Endothelial cell of hepatic sinusoid (primary cell): ENCODE measurements around the gene NXN.
"Not testable (repeated sequence)": the region's sequence is repeated elsewhere in the genome, so short reads cannot be mapped to it uniquely, and the experiment has no call there.

Experiments used
- in situ Hi-C: cut with HindIII; loops from 2 replicates; pipeline ENCODE4 v1.10.0; 2017; ENCODE audit warnings: low sequenced_read_pairs

The NXN gene

DNA sequence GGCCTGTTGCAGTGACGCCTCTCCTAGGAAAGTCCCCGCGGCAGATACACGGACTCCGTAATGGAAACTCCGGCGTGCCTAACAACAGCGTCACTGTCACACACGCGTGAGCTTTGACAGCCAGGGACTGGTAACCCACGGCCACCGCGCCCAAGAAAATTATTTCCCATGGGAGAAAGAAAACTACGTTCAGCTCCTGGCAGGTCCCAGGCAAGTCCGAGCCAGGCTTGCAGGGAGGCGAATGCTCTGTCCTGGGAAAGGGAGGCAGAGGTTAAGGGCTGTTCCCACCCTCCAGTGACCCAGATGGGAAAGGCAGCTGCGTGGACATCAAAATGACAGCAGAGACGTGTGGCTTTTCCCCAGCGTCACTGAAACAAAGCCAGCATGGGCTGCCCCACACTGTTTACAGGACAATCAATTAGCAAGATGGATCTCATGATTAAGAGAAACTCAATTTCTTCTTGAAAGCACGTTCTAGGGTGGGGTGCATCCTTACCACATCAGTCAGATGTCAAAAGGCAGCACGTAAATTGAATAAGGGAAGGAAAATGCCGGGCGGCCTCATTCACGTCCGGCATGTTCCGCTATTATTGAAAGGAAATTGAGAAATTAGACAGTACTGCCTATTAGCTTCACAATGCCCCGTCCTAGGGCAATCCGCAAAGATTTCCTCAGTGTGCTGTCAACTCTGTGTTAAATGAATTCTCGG lies 82.5 kb downstream of the NXN start:
- in situ Hi-C loops: loop anchor here (5.0 kb wide), 2 partner anchors 80 to 95 kb away; partner anchors contain the start of gene NXN

DNA sequence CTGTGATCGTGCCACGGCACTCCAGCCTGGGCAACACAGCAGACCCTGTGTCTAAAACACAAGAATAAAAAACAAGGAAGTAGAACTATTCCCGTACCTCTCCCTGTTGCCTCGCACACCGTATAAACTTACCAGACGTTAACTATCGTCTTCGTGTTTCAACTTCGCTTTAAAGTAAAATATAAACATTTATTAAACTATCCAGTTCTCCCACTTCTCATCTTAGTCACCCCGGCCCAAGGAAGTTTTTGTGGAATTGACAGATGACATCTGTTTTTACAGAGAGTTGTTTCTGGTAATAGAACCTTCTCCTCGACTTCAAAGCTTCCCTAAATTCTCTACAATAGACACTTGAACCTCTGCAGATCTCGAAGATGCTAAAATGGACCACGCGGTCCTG lies 83.1 kb downstream of the NXN start:
- in situ Hi-C loops: loop anchor here (5.0 kb wide), 2 partner anchors 81 to 94 kb away; partner anchors contain the start of gene NXN

DNA sequence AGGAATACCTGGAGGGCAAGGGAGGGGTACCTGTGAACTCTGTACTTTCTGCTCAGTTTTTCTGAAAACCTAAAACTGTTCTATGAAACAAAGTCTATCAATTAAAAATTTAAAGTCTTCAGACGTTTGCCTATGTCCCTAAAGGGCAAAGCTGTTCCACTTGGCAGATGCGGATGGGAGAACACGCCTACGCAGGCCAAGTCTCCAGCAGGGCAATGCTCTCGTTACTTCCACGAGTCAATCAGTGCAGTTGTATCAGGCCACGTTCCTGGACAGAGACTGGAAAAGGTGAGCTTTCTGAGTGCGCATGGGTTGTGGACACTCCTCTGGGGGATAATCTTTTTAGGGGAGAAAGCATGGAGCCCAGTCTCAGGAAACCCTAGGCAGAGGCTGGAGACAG lies 86.6 kb downstream of the NXN start:
- in situ Hi-C loops: no loop called here

DNA sequence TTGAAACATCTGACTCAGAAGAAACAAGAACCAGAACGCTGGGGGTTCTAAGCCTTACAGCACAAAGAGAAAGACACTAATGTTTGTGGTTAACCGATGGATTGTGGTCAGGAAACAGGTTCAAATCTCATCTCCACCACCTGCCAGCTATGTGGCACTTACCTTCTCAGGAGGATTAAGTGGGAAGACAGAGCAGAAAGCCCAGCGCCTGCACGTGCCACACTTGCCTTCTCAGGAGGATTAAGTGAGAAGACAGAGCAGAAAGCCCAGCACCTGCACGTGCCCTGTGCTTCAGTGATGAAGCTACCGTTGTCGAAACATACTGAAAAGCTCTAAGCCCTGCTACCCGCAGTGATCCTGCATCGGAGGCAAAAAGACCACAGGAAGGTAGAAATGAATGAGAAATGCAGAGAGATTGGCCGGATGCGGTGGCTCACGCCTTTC lies 90.6 kb downstream of the NXN start:
- in situ Hi-C loops: no loop called here

DNA sequence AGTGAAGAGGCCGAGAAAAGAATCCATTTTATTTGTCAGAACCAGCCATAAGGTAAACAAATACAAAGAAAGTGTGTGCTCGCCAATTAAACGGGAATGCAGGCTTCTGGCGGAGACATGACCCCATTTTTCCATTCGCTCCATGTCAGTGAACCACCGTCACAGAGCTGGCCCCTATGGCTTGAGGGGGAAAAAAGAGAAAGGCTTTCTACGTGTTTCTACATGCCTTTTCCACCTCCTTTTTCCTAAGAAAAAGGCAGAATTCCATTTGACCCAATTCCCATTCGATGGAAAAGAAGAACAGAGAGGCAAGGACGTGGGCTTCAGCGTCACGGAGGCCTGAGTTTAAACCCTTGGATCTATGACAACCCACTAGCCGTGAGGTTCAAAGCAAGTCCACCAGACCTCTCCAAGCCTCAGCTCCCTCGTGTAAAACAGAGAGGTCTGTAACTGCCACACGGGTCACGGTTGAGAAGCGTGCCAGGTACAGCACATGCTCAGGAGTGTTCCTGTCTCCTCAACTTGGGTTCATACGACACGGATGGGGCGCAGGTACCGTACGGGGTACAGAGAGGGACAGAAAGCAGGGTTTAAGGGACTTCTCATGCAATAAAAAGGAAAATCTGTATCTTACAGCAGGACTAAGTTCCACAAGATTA lies 91.9 kb downstream of the NXN start:
- in situ Hi-C loops: no loop called here

DNA sequence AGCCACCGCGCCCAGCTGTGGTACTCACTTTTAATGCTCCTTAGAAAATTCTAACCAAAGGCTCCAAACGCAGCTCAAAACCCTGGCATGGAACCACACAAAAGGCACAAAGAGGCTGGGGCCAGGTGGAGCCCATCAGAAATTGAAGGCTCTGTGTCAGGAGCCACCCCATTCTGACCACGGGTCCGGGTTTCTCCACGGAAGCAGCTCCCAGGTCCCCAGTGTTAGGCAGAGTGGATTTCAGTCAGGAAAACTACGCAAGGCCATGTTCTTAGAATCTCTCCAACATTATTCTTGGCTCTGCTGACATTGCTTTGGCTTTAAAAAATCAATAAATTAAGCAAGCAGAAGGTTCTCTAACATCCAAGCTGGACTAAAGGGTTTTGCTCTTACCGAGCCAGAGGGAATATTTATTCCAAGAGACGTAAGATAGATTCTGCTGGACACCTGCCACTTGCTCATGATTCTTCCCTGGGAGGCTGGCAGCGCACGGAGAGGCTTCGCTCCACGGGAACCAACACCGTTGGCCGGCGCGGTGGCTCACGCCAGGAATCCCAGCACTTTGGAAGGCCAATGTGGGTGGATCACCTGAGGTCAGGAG lies 93.5 kb downstream of the NXN start:
- in situ Hi-C loops: no loop called here

DNA sequence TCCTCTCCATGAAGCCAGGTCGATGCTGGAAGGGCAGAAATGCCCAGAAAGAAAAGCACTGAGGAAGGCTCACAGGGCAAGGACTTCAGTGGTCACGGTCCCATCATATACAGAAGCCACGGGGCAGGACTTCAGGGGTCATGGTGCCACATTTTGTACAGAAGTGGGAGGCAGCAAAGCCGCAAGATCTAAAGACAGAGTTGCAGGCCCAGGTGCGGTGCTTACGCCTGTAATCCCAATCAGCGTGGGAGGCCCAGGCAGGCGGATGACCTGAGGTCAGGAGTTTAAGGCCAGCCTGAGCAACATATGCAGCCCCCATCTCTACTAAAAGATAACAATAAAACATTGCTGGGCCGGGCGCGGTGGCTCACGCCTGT lies 96.0 kb downstream of the NXN start:
- in situ Hi-C loops: no loop called here

DNA sequence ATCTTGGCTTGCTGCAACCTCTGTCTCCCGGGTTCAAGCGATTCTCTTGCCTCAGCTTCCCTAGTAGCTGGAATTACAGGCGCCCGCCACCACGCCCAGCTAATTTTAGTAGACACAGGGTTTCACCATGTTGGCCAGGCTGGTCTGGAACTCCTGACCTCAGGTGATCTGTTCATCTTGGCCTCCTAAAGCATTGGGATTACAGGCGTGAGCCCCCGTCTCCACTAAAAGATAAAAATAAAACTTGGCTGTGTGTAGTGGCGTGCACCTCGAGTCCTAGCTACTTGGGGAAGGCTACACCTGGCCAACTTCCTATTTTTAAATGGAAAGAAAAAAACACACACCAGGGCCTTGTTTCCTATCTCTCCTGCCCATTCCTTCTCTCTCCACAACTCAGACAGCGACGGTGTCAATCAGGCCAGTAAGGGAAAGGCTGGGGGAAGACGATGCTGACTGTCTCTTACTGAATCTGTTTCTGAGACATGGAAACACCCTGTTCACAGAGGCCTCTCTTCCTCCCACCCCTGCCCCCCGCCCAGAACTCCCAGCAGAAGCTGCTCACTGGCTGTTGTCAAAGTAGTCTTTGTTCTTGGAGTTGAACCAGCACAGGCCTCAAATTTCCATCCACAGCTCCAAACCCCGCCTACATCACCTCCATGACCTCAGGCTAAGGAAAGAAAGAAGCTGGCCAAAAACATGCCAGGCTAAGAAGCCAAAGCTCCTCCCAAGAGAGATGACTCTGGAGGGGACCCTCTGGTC lies 96.6 kb downstream of the NXN start:
- in situ Hi-C loops: no loop called here

DNA sequence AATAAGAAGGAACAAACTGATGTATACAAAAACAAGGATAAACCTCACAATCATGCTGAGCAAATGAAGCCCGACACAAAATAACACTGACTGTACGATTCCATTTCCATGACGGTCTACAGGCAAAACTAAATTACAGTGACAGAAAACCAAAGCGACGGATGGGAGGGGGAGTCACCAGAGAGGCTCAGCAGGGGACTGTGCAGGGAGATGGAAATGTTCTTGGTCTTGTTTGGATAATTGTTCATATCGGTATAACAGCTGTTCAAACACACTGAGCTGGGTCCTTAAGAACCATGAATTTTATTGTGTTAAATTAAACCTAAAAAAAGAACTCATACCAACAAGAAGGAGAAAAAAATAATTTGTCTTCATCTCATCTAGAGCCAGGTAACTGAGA lies 97.8 kb downstream of the NXN start:
- in situ Hi-C loops: no loop called here

DNA sequence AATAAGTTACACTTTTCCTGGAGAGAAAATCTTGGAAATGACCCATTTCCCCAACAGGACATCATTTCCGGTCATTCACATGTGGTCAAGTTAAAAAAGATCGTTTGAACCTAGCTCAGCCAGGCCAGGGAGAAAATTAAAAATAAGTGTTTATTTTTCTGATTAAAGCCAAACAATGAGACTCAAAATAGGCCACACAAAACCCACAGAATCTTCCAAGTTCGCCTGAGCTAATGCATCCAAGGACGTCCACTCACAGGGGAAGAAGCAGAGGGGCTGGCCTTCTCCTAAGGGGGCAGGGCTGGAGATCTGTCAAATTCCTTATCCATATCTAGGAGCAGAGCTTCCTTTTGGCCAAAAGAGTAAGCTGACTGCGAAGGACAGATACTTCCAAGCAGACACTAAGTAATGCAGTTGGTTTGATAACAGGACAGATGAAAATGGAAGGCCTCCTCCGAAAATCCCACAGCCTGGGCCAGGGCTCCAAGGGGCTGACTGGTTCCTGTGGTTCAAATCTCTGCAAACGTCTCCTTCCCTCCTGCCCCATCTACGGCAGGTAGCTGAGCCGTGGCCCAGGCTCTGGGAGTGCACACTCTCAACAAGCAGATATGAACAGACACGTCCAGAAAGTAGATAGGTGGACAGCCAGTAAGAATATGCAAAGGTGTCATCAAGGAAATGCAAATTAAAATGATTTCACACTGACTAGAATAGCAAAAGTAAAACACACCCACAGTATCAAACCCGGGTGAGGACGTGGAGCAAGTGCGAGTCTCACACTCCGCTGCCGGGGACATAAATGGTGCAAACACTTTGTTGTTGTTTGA lies 98.9 kb downstream of the NXN start:
- in situ Hi-C loops: no loop called here

DNA sequence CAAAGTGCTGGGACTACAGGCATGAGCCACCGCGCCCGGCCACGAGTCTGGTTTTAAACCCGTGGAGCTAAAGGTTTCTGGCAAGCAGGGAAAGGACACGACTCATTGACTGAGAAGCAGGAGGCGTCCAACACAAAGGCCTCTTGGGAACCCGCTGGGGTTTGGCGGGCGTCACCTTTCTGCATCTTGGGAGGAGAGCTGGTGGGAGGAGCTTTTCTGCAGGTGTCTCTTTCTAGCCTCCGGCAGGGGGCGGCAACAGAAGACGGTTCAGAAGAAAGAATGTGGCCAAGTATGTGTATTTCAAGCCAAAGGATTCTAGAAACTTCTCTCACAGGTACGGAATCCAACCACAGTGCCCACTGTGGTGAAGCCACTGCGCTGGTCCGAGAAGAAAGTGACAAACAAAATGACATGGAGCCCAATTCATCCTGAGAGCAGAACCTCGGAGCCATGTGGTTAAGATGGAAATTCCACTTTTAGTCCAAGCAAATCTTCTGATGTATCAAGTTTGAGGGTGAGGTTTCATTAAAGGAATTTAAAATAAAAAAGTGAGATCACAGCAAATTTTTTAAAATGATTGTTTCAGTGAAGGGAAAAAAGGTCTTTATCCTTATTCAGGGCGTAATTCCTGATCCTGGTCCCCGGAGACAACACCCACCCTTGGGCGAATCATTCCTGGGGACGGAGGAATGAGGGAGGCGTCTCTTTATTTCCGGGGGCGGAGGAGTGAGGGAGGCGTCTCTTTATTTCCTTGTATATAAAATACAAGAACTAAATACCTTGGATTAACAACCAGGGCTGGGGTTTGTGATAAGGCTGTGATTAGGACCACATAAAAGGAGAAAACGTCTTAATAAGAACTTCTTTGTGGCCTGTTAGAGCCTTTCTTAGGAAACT lies 99.8 kb downstream of the NXN start:
- in situ Hi-C loops: no loop called here

DNA sequence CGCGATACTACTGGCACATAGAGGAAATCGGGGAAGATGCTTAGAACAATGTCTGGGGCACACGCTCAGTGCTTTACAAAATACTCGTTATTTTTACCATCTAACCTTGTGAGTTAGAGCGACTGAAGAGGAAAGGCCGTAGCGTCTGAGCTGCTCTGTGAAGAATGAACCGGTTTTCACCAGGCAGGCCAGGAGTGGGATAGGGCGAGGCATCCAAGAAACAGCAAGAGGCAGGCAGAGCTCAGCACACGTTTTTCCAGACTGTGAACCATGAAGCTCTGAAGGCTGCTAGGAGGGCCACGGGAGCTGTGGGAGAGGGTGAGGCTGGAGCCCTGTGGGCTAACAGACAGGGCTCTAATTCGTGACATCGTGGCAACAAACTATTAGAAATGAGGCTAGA lies 101.9 kb downstream of the NXN start:
- in situ Hi-C loops: no loop called here

DNA sequence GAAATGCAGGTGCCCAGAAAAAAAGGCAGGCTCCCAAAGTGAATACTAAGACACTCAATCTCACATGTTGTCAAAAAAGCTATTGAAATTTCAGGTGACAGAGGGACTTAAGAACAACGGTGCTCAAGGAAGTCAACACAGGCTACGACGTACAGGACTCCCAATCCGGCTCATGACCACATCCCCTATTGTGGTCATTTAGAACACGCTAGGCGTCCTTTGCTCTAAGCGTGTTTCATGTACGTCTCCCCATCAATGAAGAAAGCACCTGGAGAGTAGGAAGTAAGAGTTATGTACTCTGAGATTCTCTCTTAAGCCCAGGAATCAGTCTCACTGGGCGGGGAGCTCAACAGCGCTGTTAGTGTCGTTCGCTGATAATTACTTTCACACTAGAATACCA lies 103.3 kb downstream of the NXN start:
- in situ Hi-C loops: no loop called here

DNA sequence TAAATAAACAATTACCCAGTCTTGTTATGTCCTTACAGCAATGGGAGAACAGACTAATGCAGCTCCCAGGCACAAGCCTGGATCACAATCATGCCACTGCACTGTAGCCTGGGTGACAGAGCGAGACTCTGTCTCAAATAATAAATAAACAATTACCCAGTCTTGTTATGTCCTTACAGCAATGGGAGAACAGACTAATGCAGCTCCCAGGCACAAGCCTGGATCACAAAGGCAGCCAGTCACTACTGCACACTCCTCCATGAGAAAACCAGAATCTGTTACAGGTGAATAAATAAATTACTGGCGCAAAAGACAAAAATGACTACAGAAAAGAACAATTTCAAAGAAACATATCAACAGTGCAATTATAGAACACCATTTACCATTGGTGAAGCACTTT lies 105.0 kb downstream of the NXN start:
- in situ Hi-C loops: not testable (repeated sequence)

DNA sequence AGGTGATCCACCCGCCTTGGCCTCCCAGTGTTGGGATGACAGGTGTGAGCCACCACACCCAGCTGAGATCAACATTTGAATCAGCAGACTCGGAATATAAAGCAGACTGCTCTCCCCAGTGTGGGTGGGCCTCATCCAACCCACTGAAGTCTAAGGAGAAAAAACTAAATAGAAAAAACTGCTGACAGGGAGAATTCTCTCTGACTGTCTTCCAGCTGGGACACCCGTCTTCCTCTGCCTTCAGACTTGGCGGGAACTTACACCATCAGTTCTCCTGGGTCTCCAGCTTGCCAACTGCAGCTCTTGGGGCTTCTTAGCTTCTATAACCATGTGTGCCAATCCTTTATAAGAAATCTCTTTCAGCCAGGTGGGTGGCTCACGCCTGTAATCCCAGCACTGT lies 106.7 kb downstream of the NXN start:
- in situ Hi-C loops: no loop called here

DNA sequence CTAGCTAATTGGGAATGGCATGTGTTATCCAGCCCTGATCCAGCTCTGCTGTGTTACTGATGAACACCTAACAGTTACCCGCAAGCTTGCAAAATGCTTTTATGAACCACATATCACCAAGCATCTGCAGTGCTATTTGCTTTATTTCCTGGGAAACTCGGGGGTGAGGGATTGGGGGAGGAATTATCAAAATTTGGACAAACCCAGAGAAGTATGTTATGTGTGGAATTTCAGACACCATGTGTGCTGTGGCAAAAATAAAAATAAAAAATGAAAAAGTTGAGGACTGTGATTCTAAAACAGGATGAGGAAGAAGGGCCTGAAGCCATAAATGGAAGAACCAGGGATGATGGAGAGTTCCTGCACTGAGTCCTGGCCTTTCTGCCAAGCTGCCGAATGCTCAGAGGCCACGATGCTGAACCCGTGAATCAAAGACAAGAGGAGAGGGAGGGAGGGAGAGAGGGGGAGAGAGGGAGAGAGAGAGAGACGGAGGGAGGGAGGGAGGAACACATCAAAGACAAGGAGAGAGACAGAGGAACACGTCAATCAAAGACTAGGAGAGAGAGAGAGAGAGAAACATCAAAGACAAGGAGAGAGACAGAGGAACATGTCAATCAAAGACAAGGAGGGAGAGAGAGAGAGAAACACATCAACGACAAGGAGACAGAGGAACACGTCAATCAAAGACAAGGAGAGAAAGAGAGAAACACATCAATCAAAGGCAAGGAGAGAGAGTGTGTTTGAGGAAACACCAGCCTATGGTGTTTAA lies 107.6 kb downstream of the NXN start:
- in situ Hi-C loops: no loop called here

DNA sequence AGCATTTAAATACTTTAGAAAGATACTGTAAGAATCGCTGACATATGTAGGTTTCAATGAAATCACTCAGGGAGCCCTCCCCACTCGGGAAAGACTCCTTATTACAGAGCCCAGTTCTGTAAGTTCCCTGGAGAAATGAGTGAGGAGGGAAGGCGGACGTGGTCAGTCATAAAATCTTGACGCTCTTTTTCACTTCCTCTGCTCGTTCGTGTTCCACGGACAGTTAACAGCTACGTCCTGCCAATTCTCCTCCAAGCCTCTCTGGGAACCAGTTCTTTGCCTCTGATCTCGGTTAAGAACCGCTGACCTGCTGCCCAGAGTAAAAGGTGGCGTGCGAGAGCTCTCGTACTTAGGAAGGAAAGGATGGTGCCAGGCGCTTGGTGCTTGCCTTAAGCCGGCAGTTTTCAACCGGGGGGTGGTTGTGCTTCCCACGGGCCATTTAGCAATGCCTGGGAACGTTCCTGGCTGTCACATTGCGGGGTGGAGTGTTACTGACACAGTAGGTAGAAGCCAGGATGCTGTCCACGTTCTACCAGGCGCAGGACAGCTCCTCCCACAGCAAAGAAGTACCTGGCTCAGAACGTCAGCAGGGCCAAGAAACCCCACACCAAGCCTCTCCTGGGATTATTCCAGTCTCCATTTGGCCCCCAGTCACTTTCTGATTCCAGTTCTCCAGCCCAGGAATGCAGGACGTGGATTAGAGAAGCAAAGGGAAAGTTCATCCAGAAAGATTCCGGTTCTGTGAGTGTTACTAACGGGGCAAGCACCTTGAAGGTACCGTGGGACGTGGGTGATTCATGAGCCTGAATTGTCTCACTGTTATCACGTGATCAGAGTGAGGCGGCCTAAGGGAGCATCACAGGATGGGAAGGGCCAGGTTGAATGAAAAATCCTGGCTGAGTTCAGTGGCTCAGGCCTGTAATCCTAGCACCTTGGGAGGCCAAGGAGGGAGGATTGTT lies 109.7 kb downstream of the NXN start:
- in situ Hi-C loops: no loop called here

DNA sequence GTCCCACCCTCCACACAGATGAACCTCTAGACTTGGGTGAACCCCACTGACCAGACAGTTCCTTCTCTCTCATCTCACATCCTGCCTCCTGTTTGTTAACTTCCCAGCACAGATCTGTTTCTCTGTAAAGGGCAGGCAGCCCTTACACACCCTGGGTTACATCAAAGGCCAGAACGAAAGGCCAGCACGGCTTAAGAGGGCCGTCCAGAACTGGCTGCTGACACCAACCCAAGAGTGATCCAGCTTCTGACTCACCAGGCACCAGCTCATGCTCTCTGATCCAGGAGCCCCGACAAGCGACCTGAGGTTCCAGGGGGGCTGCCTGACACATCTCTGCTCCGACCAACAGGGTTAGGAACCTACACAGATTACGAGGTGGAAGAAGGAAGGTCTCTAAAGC lies 110.5 kb downstream of the NXN start:
- in situ Hi-C loops: no loop called here
